HCT116 (cell line): Measurements from ENCODE around the gene NTNG2. TPM values are rescaled to one million over a fixed set of nuclear protein-coding genes. Genes with fewer than 3 reads are reported as not detected.

Source experiments
- ATAC-seq: fragments of 200-7000 bp; cut with Tn5 transposase; 2 replicates; pipeline ENCODE4 v1.9.1; 2020; ENCODE audit warnings: mild to moderate bottlenecking, moderate library complexity
- BruUV-seq: library from RNA; stranded (reverse); fragments of 400-500 nt; replicated peaks from 2 replicates; lab custom pipeline; 2021; lab: Mats Ljungman, UMichigan
- CTCF ChIA-PET: fragments of 300-600 bp; sonication (Branson Sonifier 250); formaldehyde crosslinking; loops from one replicate; lab custom pipeline; 2021; ENCODE audit warnings: antibody characterized with exemption; lab: Charles Lee
- POLR2A ChIA-PET: fragments of 300-600, 350-600 bp; sonication (Branson Sonifier 250); formaldehyde crosslinking; loops from one replicate; lab custom pipeline; 2021; ENCODE audit warnings: antibody characterized with exemption; lab: Charles Lee
- RAD21 ChIA-PET, 2 experiments: fragments of 300-600 bp; sonication (Branson Sonifier 250); formaldehyde crosslinking; loops; one replicate each; lab custom pipeline; 2023; ENCODE audit warnings: low total read pairs in 2 of 2; ENCODE audit not compliant: uncharacterized antibody in 2 of 2, unreplicated experiment in 2 of 2, low non-redundant PET in 1 of 2; lab: Charles Lee
- DNase-seq: peaks from one replicate; pipeline ENCODE4 v3.0.0-alpha.2; 2010; ENCODE audit warnings: low read depth, low spot score
- H2AFZ ChIP-seq: fragments of 200-600 bp; shearing (Covaris generic), sonication (generic); 2 replicates; pipeline ENCODE4 v1.6.1; 2017; ENCODE audit warnings: low read depth, mixed run types, mixed read lengths, antibody characterized with exemption, low read length; ENCODE audit not compliant: poor library complexity, severe bottlenecking
- H3K27ac ChIP-seq: 2 replicates; pipeline ENCODE4 v1.5.1; 2012; ENCODE audit warnings: low read depth, low read length
- H3K27me3 ChIP-seq: fragments of 200-600 bp; sonication (generic); 2 replicates; pipeline ENCODE4 v1.6.1; 2016; ENCODE audit warnings: mixed run types, low read length, mixed read lengths; ENCODE audit not compliant: insufficient read depth
- H3K36me3 ChIP-seq, 2 experiments: fragments of 200-500 bp in 1 of 2; fragments of 200-600 bp in 1 of 2; sonication (Bioruptor generic) in 1 of 2; sonication (generic) in 1 of 2; 2 replicates each; pipeline versions ENCODE4 v1.5.1 to v1.6.1; 2014 to 2016; ENCODE audit warnings: low read length in 2 of 2, inconsistent platforms in 1 of 2, mixed read lengths in 1 of 2, mixed run types in 1 of 2; ENCODE audit not compliant: insufficient read depth in 2 of 2, control insufficient read depth in 1 of 2
- H3K4me1 ChIP-seq, 2 experiments: fragments of 200-600 bp in 1 of 2; sonication (generic) in 1 of 2; 2 replicates each; pipeline versions ENCODE4 v1.5.1 to v1.6.1; 2012 to 2017; ENCODE audit warnings: low read length in 2 of 2, inconsistent platforms in 1 of 2, mild to moderate bottlenecking in 1 of 2, mixed read lengths in 1 of 2, mixed run types in 1 of 2, moderate library complexity in 1 of 2; ENCODE audit not compliant: insufficient read depth in 2 of 2, control insufficient read depth in 1 of 2
- H3K4me2 ChIP-seq: fragments of 200-600 bp; sonication (generic); 2 replicates; pipeline ENCODE4 v1.6.1; 2017; ENCODE audit warnings: mixed run types, low read length, mixed read lengths
- H3K4me3 ChIP-seq, 2 experiments: fragments of 200-600 bp in 1 of 2; sonication (generic) in 1 of 2; replicated peaks in 1 of 2; 2 replicates each; pipeline ENCODE4 v1.5.1; 2011 to 2016; ENCODE audit warnings: low read length in 2 of 2, control low read depth in 1 of 2, low read depth in 1 of 2, mild to moderate bottlenecking in 1 of 2, mixed read lengths in 1 of 2, mixed run types in 1 of 2
- H3K79me2 ChIP-seq: fragments of 200-600 bp; sonication (generic); 2 replicates; pipeline ENCODE4 v1.6.1; 2017; ENCODE audit warnings: mild to moderate bottlenecking, mixed run types, low read length, moderate library complexity, mixed read lengths; ENCODE audit not compliant: insufficient read depth
- H3K9ac ChIP-seq: fragments of 200-600 bp; sonication (generic); 2 replicates; pipeline ENCODE4 v1.6.1; 2016; ENCODE audit warnings: low read length, mixed read lengths
- H3K9me2 ChIP-seq: fragments of 200-600 bp; sonication (generic), shearing (Covaris generic); 2 replicates; pipeline ENCODE4 v1.6.1; 2017; ENCODE audit warnings: mixed run types, mild to moderate bottlenecking, moderate library complexity; ENCODE audit not compliant: insufficient read depth
- H3K9me3 ChIP-seq, 2 experiments: fragments of 200-500 bp in 1 of 2; fragments of 200-600 bp in 1 of 2; sonication (Bioruptor generic) in 1 of 2; sonication (generic) in 1 of 2; 2 replicates each; pipeline ENCODE4 v1.6.1; 2014 to 2017; ENCODE audit warnings: low read length in 2 of 2, mixed read lengths in 2 of 2, inconsistent platforms in 1 of 2, low read depth in 1 of 2, mild to moderate bottlenecking in 1 of 2, mixed run types in 1 of 2, moderate library complexity in 1 of 2; ENCODE audit not compliant: control insufficient read depth in 1 of 2, insufficient read depth in 1 of 2
- H4K20me1 ChIP-seq: fragments of 200-600 bp; sonication (generic), shearing (Covaris generic); 2 replicates; pipeline ENCODE4 v1.6.1; 2017; ENCODE audit warnings: mixed run types, mild to moderate bottlenecking, moderate library complexity; ENCODE audit not compliant: insufficient read depth
- CEBPB ChIP-seq: IDR thresholded peaks from 2 replicates; pipeline ENCODE4 v1.6.1; 2012; ENCODE audit warnings: low read depth
- EGR1 ChIP-seq: IDR thresholded peaks from 2 replicates; pipeline ENCODE4 v1.6.1; 2012; ENCODE audit warnings: low read depth
- ELF1 ChIP-seq: IDR thresholded peaks from 2 replicates; pipeline ENCODE4 v1.6.1; 2012; ENCODE audit warnings: low read depth, borderline replicate concordance
- EZH2phosphoT487 ChIP-seq: fragments of 200-600 bp; IDR thresholded peaks from 2 replicates; pipeline ENCODE4 v1.6.1; 2018; ENCODE audit warnings: antibody characterized with exemption, borderline replicate concordance
- FOSL1 ChIP-seq: IDR thresholded peaks from 2 replicates; pipeline ENCODE4 v1.6.1; 2012; ENCODE audit warnings: low read depth
- JUND ChIP-seq: IDR thresholded peaks from 2 replicates; pipeline ENCODE4 v1.6.1; 2012
- MAX ChIP-seq: IDR thresholded peaks from 2 replicates; pipeline ENCODE4 v1.6.1; 2012
- POLR2A ChIP-seq: IDR thresholded peaks from 2 replicates; pipeline ENCODE4 v1.7.0; 2011; ENCODE audit warnings: borderline replicate concordance; ENCODE audit not compliant: insufficient read depth, insufficient read length; ENCODE audit errors: extremely low read depth
- POLR2AphosphoS5 ChIP-seq: IDR thresholded peaks from 2 replicates; pipeline ENCODE4 v1.6.1; 2011; ENCODE audit warnings: mild to moderate bottlenecking, low read depth, low read length, moderate library complexity
- SP1 ChIP-seq: IDR thresholded peaks from 2 replicates; pipeline ENCODE4 v1.6.1; 2012; ENCODE audit warnings: low read depth
- SRF ChIP-seq: IDR thresholded peaks from 2 replicates; pipeline ENCODE4 v1.6.1; 2012; ENCODE audit warnings: low read depth
- TCF7L2 ChIP-seq: IDR thresholded peaks from 2 replicates; pipeline ENCODE4 v1.7.0; 2011; ENCODE audit warnings: borderline replicate concordance, inconsistent platforms; ENCODE audit not compliant: insufficient read depth, insufficient read length; ENCODE audit errors: extremely low read depth
- YY1 ChIP-seq: IDR thresholded peaks from 2 replicates; pipeline ENCODE4 v1.6.1; 2011; ENCODE audit warnings: low read length, low read depth, moderate library complexity, mild to moderate bottlenecking; ENCODE audit not compliant: insufficient replicate concordance; ENCODE audit errors: extremely low read depth
- ZBTB33 ChIP-seq: IDR thresholded peaks from 2 replicates; pipeline ENCODE4 v1.6.1; 2011; ENCODE audit warnings: mild to moderate bottlenecking, low read length, moderate library complexity; ENCODE audit not compliant: insufficient replicate concordance; ENCODE audit errors: extremely low read depth
- ZNF274 ChIP-seq: fragments of 200-500 bp; sonication (Bioruptor generic); IDR thresholded peaks from 2 replicates; pipeline ENCODE4 v1.6.1; 2014; ENCODE audit warnings: mild to moderate bottlenecking, low read depth, low read length, inconsistent platforms
- intact Hi-C: fragments of 100-400 bp; cut with micrococcal nuclease; formaldehyde crosslinking; loops from 2 replicates; pipeline ENCODE4 v1.10.0; 2022
- total RNA-seq: library from RNA; stranded (reverse); gene quantifications from one replicate; pipeline ENCODE4 v1.2.1, GENCODE V29; 2021; ENCODE audit not compliant: unreplicated experiment

The NTNG2 gene
- total RNA-seq, 1 experiment from 2014 or later: 2.5 TPM

GRCh38 chr9:132171702-132172101 is 9.8 kb downstream of the NTNG2 start:
- no peak for TF ChIP-seq POLR2AphosphoS5
- no peak for TF ChIP-seq POLR2A
- no peak for TF ChIP-seq ELF1
- no peak for TF ChIP-seq SRF
- TF ChIP-seq FOSL1: no peak
- TF ChIP-seq ZBTB33: no peak
- no peak for TF ChIP-seq YY1
- no peak for TF ChIP-seq ZNF274
- TF ChIP-seq EGR1: no peak
- TF ChIP-seq JUND: no peak
- TF ChIP-seq TCF7L2: no peak
- no peak for TF ChIP-seq MAX
- TF ChIP-seq SP1: no peak
- no peak for TF ChIP-seq EZH2phosphoT487
- TF ChIP-seq CEBPB: no peak
- intact Hi-C loops: no loop called here
- Histone ChIP-seq H4K20me1 (no peaks in the 10 kb centered on the region), H3K9me3 (no peaks in the 10 kb centered on the region), H3K4me2 (no peak overlapping the region), H3K36me3 (no peaks in the 10 kb centered on the region), H3K27ac (no peak overlapping the region), H3K4me1 (no peaks in the 10 kb centered on the region), H3K79me2 (no peaks in the 10 kb centered on the region), H3K9ac (no peak overlapping the region), H3K27me3 (no peaks in the 10 kb centered on the region), H3K4me3 (no peak overlapping the region), H2AFZ (no peak overlapping the region), H3K9me2 (no peaks in the 10 kb centered on the region)
- no peak for DNase-seq
- BruUV-seq: no TSS peak
- ChIA-PET CTCF (interaction anchor here (6.4 kb wide), 1 partner anchor 65 kb away, joined by 154 read pairs; no protein-coding TSS in a partner anchor), RAD21 (no interaction called here), POLR2A (interaction anchor here (0.9 kb wide), 1 partner anchor 14 kb away, joined by 3 read pairs; no protein-coding TSS in a partner anchor)
- ATAC-seq: no peak
